ENCODE measurements around the gene KLK1. TPM values are rescaled to one million over a fixed set of nuclear protein-coding genes. Genes with fewer than 3 reads are reported as not detected.

KLK1 gene
- total RNA-seq, 4 donors from 2014 or later = 0.68 TPM; not detected in 3

DNA sequence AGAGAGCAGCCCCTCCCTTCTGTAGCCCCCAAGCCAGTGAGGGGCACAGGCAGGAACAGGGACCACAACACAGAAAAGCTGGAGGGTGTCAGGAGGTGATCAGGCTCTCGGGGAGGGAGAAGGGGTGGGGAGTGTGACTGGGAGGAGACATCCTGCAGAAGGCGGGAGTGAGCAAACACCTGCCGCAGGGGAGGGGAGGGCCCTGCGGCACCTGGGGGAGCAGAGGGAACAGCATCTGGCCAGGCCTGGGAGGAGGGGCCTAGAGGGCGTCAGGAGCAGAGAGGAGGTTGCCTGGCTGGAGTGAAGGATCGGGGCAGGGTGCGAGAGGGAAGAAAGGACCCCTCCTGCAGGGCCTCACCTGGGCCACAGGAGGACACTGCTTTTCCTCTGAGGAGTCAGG is 35.3 kb upstream of the KLK1 start:
- TF ChIP-seq, protein P1, sequence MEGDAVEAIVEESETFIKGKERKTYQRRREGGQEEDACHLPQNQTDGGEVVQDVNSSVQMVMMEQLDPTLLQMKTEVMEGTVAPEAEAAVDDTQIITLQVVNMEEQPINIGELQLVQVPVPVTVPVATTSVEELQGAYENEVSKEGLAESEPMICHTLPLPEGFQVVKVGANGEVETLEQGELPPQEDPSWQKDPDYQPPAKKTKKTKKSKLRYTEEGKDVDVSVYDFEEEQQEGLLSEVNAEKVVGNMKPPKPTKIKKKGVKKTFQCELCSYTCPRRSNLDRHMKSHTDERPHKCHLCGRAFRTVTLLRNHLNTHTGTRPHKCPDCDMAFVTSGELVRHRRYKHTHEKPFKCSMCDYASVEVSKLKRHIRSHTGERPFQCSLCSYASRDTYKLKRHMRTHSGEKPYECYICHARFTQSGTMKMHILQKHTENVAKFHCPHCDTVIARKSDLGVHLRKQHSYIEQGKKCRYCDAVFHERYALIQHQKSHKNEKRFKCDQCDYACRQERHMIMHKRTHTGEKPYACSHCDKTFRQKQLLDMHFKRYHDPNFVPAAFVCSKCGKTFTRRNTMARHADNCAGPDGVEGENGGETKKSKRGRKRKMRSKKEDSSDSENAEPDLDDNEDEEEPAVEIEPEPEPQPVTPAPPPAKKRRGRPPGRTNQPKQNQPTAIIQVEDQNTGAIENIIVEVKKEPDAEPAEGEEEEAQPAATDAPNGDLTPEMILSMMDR (IDR thresholded peaks at IDR 0.05; ENCODE audit: low read depth) = no peak

DNA sequence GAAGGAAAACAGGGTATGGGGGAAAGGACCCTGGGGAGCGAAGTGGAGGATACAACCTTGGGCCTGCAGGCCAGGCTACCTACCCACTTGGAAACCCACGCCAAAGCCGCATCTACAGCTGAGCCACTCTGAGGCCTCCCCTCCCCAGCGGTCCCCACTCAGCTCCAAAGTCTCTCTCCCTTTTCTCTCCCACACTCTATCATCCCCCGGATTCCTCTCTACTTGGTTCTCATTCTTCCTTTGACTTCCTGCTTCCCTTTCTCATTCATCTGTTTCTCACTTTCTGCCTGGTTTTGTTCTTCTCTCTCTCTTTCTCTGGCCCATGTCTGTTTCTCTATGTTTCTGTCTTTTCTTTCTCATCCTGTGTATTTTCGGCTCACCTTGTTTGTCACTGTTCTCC is 33.8 kb upstream of the KLK1 start:
- TF ChIP-seq, protein P1 (IDR thresholded peaks at IDR 0.05; ENCODE audit: low read depth) = no peak

DNA sequence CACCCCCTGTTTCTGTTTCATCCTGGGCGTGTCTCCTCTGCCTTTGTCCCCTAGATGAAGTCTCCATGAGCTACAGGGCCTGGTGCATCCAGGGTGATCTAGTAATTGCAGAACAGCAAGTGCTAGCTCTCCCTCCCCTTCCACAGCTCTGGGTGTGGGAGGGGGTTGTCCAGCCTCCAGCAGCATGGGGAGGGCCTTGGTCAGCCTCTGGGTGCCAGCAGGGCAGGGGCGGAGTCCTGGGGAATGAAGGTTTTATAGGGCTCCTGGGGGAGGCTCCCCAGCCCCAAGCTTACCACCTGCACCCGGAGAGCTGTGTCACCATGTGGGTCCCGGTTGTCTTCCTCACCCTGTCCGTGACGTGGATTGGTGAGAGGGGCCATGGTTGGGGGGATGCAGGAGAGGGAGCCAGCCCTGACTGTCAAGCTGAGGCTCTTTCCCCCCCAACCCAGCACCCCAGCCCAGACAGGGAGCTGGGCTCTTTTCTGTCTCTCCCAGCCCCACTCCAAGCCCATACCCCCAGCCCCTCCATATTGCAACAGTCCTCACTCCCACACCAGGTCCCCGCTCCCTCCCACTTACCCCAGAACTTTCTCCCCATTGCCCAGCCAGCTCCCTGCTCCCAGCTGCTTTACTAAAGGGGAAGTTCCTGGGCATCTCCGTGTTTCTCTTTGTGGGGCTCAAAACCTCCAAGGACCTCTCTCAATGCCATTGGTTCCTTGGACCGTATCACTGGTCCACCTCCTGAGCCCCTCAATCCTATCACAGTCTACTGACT is 31.2 kb upstream of the KLK1 start, which contains the start of gene KLK3:
TSS of gene KLK3 (plus strand) at position 280 of the 775 bp plus-strand sequence. CDS start at position 321, 41 bp downstream.
- TF ChIP-seq, protein P1 (IDR thresholded peaks at IDR 0.05; ENCODE audit: low read depth) = no peak

DNA sequence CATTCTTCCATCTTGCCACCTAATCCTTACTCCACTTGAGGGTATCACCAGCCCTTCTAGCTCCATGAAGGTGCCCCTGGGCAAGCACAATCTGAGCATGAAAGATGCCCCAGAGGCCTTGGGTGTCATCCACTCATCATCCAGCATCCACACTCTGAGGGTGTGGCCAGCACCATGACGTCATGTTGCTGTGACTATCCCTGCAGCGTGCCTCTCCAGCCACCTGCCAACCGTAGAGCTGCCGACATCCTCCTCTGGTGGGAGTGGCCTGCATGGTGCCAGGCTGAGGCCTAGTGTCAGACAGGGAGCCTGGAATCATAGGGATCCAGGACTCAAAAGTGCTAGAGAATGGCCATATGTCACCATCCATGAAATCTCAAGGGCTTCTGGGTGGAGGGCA is 28.0 kb upstream of the KLK1 start:
- TF ChIP-seq, protein P1 (IDR thresholded peaks at IDR 0.05; ENCODE audit: low read depth) = no peak

DNA sequence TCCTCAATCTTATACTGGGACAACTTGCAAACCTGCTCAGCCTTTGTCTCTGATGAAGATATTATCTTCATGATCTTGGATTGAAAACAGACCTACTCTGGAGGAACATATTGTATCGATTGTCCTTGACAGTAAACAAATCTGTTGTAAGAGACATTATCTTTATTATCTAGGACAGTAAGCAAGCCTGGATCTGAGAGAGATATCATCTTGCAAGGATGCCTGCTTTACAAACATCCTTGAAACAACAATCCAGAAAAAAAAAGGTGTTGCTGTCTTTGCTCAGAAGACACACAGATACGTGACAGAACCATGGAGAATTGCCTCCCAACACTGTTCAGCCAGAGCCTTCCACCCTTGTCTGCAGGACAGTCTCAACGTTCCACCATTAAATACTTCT is 27.2 kb upstream of the KLK1 start:
- TF ChIP-seq, protein P1 (IDR thresholded peaks at IDR 0.05; ENCODE audit: low read depth) = no peak

DNA sequence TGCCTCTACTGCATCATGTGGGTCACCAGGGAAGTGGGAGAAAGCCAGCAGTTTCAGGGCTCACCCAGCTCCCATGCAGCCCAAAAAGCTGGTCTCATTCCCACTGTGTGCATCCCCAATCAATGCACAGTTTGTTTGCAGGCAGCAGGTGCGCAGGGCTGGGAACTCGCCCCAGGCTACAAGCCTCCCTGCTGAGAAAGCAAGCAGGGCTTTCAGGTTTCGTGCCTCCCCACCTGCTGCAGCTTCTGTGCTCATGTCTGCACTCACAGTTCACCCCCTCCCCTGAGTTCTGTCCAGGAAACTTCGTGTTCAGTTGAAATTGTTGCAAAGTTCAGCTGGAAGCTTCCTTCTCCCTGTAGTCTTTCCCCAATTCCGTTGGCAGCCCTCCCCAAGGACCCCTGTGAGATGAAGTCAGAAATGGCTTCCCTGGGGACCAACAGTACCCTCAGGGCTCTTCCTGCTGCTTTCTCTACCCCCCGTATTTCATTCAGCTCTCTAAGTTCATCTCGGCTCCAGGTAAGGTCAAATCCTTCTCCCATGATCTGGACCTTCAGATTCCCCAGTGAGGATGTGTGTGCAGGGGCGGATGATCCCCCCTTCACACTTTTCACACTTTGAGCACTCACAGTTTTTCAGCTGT is 20.8 kb upstream of the KLK1 start:
- TF ChIP-seq, protein P1 (IDR thresholded peaks at IDR 0.05; ENCODE audit: low read depth) = no peak

DNA sequence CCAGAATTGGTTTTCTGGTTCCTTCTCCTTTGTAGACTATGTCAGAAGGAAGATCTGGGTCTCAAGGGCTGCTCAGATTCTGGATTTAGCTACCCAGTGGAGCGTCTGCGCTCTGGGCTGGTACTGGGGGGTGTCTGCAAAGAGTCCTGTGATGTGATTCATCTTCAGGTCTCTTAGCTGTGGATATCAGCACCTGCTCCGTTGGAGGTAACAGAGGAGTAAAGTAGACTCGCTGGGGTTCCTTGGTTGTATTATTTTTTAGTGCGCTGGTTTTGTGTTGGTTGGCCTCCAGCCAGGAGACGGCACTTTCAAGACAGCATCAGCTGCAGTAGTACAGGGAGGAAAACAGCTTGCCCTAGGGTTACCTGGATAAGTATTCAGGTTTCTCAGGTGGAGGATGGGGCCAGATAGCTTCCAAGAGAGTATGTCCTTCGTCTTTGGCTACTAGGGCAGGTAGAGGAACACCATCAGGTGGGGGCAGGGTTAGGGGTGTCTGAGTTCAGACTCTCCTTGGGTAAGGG is 20.2 kb upstream of the KLK1 start:
- TF ChIP-seq, protein P1 (IDR thresholded peaks at IDR 0.05; ENCODE audit: low read depth) = no peak

Measured in subcutaneous adipose tissue (tissue), 4 donors.